Loucy (cell line): Measurements from ENCODE around the gene TRPM3.

Source experiments
- H2AFZ ChIP-seq: fragments of 200-600 bp; sonication (generic); 2 replicates; pipeline ENCODE4 v1.6.0; 2016; ENCODE audit warnings: antibody characterized with exemption, mild to moderate bottlenecking, low read length, moderate library complexity
- H3F3A ChIP-seq: fragments of 200-600 bp; 2 replicates; pipeline ENCODE4 v1.6.0; 2016; ENCODE audit warnings: antibody characterized with exemption, low read depth, mild to moderate bottlenecking
- H3K27me3 ChIP-seq: fragments of 200-600 bp; sonication (generic); 2 replicates; pipeline ENCODE4 v1.6.1; 2014; ENCODE audit warnings: low read length, mild to moderate bottlenecking; ENCODE audit not compliant: insufficient read depth, poor library complexity, severe bottlenecking
- H3K36me3 ChIP-seq: fragments of 200-600 bp; sonication (generic); 2 replicates; pipeline ENCODE4 v1.6.1; 2016; ENCODE audit warnings: low read length; ENCODE audit not compliant: insufficient read depth
- H3K4me1 ChIP-seq: fragments of 200-600 bp; sonication (generic); 2 replicates; pipeline ENCODE4 v1.5.1; 2014; ENCODE audit warnings: low read length, mild to moderate bottlenecking; ENCODE audit not compliant: insufficient read depth, poor library complexity, severe bottlenecking
- H3K4me2 ChIP-seq: fragments of 200-600 bp; sonication (generic); 2 replicates; pipeline ENCODE4 v1.6.0; 2014; ENCODE audit warnings: antibody characterized with exemption, low read length, low read depth, mild to moderate bottlenecking; ENCODE audit not compliant: poor library complexity, severe bottlenecking
- H3K4me3 ChIP-seq: fragments of 200-600 bp; sonication (generic); 2 replicates; pipeline ENCODE4 v1.5.1; 2014; ENCODE audit warnings: low read length, mild to moderate bottlenecking, mixed read lengths; ENCODE audit not compliant: poor library complexity, severe bottlenecking
- H3K79me2 ChIP-seq: fragments of 200-600 bp; sonication (generic); 2 replicates; pipeline ENCODE4 v1.6.1; 2014; ENCODE audit warnings: low read length; ENCODE audit not compliant: insufficient read depth
- H3K9ac ChIP-seq: fragments of 200-600 bp; sonication (generic); 2 replicates; pipeline ENCODE4 v1.6.0; 2014; ENCODE audit warnings: mild to moderate bottlenecking, low read depth, low read length, moderate library complexity; ENCODE audit not compliant: poor library complexity, severe bottlenecking
- H3K9me2 ChIP-seq: fragments of 200-600 bp; sonication (generic); replicated peaks from 2 replicates; pipeline ENCODE4 v1.6.1; 2016; ENCODE audit warnings: low read depth, low read length, mixed read lengths
- H3K9me3 ChIP-seq: fragments of 200-600 bp; sonication (generic); 2 replicates; pipeline ENCODE4 v1.6.1; 2014; ENCODE audit warnings: mild to moderate bottlenecking, antibody characterized with exemption, low read length, low read depth; ENCODE audit not compliant: insufficient read depth
- H4K20me1 ChIP-seq: fragments of 200-600 bp; sonication (generic); 2 replicates; pipeline ENCODE4 v1.6.0; 2014; ENCODE audit warnings: antibody characterized with exemption, low read length, mild to moderate bottlenecking; ENCODE audit not compliant: insufficient read depth, poor library complexity, severe bottlenecking
- CTCF ChIP-seq: fragments of 200-600 bp; sonication (generic); conservative IDR thresholded peaks from 2 replicates; pipeline ENCODE4 v1.5.1; 2014; ENCODE audit warnings: mild to moderate bottlenecking, antibody characterized with exemption, low read length
- EZH2phosphoT487 ChIP-seq: fragments of 200-600 bp; IDR thresholded peaks from 2 replicates; pipeline ENCODE4 v1.6.1; 2018; ENCODE audit warnings: antibody characterized with exemption, mild to moderate bottlenecking, moderate library complexity, borderline replicate concordance

TRPM3 gene

GRCh38 chr9:71058660-71059059 lies 62.8 kb downstream of the TRPM3 start:
- Histone ChIP-seq H3K4me2 (no peak overlapping the region), H3K4me1 (no peaks in the 10 kb centered on the region), H2AFZ (no peak overlapping the region), H3K9me3 (no peaks in the 10 kb centered on the region), H3K4me3 (no peak overlapping the region), H3K9ac (no peak overlapping the region), H3K27me3 (no peaks in the 10 kb centered on the region), H3K36me3 (no peaks in the 10 kb centered on the region), H3K79me2 (no peaks in the 10 kb centered on the region), H4K20me1 (no peaks in the 10 kb centered on the region), H3K9me2 (0 out of 2 replicates have a peak, but pooled peaks cover 3% of the 10 kb centered on the region), H3F3A (no peaks in the 10 kb centered on the region)
- TF ChIP-seq CTCF (no peak), EZH2phosphoT487 (no peak)

GRCh38 chr9:71052287-71052686 lies 69.1 kb downstream of the TRPM3 start:
- Histone ChIP-seq H3K4me3 (no peak overlapping the region), H3K9me2 (no peaks in the 10 kb centered on the region), H3K4me1 (no peaks in the 10 kb centered on the region), H3K9ac (no peak overlapping the region), H3F3A (no peaks in the 10 kb centered on the region), H3K79me2 (no peaks in the 10 kb centered on the region), H3K4me2 (no peak overlapping the region), H3K36me3 (no peaks in the 10 kb centered on the region), H3K9me3 (no peaks in the 10 kb centered on the region), H3K27me3 (no peaks in the 10 kb centered on the region), H4K20me1 (no peaks in the 10 kb centered on the region), H2AFZ (no peak overlapping the region)
- no peak for TF ChIP-seq CTCF
- no peak for TF ChIP-seq EZH2phosphoT487

GRCh38 chr9:71048280-71048679 lies 73.1 kb downstream of the TRPM3 start:
- Histone ChIP-seq H3K4me2 (no peak overlapping the region), H3K4me1 (no peaks in the 10 kb centered on the region), H3F3A (no peaks in the 10 kb centered on the region), H3K4me3 (no peak overlapping the region), H3K9me2 (no peaks in the 10 kb centered on the region), H3K9me3 (no peaks in the 10 kb centered on the region), H3K79me2 (no peaks in the 10 kb centered on the region), H3K27me3 (no peaks in the 10 kb centered on the region), H2AFZ (no peak overlapping the region), H4K20me1 (no peaks in the 10 kb centered on the region), H3K9ac (no peak overlapping the region), H3K36me3 (no peaks in the 10 kb centered on the region)
- TF ChIP-seq CTCF (no peak), EZH2phosphoT487 (no peak)
